NK-92 treated with Interleukin-12 subunit alpha and Interleukin-12 subunit beta, amount 100 ng/mL, for 24 hours (cell line): Measurements from ENCODE around the gene SLC22A23.

Experiments
- DNase-seq: peaks from one replicate; lab custom pipeline; 2025; lab: John Stamatoyannopoulos, UW

Gene SLC22A23

DNA sequence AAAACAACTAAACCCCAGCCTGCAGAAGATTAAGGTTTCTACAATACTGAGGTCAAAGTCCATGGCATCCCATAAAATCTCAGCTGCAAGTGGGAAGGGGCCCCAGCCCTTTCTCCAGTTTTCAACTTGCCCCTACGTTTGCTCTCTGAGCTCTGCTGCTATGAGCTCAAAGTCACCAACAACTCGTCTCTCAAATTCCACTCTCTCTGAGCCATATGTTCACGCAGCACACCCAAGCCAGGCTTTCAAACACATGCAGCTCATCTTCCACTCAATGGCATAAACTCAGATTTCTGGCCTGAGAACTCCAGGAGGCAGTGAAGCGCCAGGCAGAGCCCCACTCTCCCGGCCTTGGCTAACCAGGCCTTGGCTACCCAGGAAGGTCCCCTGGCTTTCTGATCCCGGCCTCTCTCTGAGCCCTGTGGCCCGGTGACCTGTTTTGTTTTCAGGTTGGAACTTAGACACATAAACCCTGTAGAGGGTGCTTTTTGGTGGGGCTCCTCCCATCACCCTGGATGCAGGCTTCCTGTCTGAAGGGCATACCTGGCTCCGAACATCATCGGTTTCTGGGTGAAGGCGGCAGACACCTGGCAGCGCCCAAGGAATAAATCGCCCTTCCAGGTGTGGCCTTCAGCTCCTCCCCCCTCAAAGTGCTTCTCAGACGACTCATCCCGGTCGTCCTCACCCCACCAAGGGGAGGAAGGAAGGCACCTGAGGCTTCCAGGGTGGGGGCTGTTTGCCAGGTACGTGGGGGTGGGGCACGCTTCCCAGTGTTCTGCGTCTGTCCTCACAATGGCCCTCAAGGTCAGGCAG is 12.4 kb downstream of the SLC22A23 start:
- no peak for DNase-seq

DNA sequence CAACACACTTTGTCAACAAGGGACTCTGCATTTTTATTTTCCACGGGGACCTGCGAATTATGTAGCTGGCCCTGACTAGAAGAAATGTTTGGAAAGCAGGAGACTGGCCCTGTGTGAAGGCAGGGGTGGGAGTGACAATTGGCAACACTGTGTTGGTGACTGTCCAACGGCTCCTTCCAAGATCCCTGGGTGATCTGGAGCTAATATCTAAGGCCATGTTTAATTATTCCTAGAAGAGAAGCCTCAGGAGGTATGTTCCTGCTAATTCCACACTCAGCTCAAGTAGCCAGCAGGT is 13.7 kb downstream of the SLC22A23 start:
- DNase-seq, result no peak

DNA sequence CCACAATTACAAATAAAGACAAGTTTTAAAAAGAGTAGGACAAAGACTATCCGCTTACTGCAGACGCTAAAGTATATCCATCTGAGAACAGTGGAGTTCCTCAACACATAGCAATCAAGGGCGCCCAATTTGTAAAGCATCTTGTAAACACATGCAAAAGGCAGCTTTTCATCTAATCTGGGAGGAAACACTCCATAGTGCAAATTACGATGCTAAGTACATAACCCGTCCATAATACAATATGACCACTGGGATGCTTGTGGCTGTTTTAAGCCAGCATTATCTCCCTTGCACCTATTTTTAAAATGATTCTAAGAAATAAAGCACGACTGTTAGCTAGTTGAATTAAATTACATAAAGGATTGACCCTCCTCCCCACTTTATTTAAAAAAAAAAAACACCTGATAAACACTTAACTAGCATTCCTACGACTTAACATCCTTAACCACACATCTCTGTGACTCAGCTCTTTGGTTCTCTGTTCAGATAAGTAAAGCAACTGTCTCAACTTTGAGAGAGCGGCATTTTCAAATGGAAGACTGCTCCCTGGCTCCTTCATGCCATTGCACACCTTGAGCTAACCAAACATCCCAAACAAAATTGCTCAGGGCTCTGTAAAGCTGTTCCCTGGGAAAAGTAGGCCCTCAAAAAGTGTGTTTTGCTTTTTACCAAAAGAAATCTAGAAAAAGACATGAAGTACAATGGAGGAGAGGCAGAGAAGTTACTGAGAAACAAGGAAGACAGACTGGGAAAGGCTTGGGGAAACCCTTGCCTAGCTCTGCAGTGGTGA is 14.2 kb downstream of the SLC22A23 start:
- DNase-seq, result no peak

DNA sequence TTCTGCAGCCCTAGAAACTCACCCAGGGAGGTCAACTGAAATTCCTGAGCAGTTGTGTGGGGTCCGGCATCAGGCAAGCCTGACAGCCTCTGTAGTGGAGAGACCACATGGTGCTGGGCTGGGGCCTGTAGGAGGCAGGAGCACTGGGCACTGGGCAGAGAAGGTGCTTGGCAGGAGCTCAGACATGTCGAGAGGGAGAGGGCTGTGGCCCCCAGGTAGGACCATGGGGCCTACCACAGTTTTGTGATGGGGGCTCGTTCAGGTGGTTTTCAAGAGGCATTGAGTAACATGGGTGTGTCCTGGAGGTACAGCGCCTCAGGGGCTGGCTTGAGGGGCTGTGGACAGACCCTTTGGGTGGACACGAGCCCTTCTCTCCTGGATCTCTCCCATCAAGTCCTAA is 15.9 kb downstream of the SLC22A23 start:
- DNase-seq, result no peak

DNA sequence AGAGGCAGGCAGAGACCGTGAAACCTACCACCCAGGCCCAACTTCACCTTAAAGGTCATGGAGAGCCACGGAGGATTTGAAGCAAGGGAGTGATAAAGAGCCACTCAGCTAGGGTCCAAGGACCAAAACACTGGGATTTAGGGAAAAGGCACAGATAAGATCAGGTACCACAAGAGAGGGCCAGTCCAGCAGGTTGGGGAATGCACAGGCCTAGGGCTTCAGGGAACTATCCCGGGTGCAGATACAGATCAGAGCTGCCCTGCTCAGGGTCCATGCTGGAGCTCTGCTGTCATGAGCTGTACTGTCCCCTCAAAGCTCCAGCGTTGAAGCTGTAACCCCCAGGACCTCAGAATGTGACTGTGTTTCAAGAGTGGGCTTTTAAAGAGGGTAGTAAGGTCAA is 16.9 kb downstream of the SLC22A23 start:
- DNase-seq, result no peak

DNA sequence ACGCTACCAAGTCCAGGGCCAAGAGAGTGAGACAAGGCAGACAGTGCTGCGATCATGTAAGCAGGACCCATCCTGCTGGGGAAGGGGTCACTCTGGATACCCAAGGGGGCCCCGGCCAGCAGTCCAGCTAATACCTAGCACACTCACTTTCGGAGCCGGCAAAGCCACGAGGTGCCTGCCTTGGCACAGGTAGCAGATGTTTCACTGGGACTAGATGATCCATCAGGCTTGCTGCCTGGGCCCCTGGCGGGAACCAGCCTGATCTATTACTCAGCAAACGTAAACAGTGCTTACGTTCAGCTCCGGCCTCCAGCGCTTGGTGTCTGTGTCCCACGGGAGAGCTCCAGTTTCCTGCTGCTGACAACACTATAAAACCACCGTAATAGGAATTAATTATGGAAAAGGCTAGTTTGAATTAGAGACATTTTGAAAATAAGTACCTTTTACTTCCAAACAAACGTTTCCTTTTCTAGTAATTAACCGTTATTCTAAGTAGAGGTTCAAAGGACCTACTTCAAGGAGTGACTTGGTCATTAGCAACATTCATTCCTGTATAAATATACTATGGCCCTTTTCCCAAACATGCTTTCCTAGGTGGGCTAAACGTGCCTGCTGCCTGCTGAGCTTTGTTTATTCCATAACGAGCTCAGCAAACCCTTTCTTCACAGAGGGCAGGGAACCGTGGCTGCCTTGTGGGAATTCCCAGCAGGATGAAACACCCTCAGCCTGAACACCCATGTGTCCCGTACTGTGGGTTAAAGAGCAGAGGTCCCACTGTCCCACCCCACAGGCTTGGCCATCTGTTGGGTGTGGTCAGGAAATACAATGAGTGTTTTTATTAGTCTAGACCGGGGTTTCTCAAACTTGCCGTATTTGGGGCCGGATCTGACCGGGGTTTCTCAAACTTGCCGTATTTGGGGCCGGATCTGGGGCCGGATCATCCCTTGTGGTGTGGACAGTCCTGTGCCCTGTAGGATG is 18.4 kb downstream of the SLC22A23 start:
- DNase-seq, result no peak

DNA sequence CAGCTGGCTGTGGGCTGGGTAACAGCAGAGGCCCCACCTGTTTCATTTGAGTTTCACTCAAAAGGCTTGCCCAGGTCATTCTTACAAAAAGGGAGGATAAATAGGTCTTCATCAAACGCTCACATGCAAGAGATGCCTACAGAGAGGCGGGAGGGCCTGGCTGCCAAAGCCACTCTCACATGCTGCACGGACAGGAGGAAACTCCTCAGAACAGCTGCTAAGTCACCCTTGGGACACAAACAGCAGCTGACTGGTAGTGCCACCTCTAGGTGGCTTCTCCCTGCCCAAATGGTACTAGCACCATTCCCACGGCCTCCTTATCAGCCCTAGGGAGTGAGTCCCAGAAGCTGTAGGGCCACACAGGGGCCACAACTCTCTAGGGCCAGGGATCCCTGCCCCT is 23.8 kb downstream of the SLC22A23 start:
- no peak for DNase-seq

DNA sequence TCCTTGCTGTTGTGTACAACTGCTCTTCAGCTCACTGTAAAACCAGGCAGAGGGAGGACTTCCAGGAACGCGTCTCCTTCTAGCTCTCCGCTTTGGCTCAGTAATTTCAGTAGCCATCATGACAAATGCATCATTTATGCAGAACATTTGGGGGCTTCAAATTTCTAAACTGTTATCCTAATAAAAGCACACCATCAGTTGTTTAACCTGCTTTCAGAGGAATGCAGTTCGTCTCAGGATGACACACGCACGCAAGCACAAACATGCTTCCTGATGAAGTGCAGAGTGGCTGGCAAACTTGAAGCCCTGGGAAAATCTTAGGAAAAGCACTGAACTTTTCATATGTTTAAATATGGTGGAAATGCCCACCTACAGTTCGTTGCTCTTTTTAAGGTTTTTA is 24.4 kb downstream of the SLC22A23 start:
- DNase-seq, result no peak

DNA sequence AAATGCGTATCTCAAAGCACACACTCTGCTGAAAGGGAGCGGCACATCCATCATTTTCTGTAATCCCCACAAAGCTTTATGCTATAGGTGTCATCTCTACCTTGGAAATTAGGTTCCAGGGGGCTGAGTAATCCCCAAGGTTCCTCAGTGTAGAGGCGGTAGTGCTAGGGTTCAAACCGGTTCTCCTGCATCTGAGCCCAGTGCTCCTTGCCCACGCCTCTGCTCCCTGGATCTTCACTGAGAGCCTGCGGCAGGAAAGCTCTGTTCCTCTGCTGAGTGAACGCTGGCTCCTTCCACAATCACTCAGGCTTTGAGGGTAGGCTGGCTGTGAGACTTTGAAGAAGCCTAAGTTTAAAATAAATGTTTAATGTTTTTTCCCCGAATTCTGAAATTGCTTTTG is 24.9 kb downstream of the SLC22A23 start:
- no peak for DNase-seq

DNA sequence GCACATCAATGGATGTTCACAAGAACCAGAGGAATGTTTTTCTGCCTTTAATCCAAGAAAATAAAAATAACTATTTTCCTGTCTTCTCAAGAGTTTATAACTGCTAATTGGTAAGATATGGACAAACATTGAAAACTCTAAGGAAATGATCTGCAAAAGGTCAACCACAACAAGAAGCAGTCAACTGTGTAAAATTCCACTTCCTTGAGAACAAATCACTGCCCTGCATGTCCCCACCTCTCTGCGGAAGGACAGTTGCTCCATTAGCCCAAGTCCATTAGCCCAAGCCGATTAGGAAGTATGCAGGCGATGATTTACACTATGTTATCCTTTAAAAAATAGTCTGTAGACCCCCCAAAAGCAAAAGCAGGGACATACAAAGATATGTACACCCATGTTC is 27.6 kb downstream of the SLC22A23 start:
- no peak for DNase-seq

DNA sequence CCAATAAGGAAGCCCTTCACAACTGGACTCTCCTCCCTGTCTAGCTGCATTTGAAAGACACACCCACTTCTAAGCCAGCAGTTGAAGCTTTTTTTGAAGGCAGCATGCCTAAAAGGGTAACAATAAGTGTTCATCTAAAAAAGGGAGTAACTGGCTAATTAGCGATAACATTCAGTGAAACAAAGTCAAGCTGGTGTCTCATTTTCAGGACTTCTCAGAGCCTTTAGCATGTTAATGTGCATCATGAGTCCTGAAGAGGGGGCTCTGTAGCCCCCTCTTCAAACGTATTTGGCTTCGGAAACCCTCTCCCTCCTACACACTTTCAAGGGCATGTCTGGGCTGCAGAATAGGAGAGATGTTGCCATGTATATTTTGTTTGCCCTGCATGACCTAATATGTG is 28.1 kb downstream of the SLC22A23 start:
- no peak for DNase-seq

DNA sequence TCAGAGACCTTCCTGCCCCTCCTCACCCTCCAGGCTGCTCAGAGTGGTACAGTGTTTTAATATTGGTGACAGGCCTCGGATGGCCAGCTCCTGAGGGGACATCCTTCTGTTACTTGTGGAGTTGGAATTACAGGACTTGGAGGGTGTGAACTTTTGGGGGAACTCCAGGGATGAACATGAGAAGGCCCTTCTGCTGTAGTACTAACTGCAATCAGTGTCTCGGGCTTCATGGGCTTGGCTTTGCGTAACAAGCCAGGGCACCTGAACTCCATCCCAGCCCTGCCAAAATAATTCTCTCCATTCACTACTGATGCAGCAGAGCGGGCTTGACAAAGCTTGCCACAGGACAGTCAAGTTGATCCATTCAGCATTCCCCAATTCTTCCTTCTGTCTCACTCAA is 28.6 kb downstream of the SLC22A23 start:
- DNase-seq, result no peak

DNA sequence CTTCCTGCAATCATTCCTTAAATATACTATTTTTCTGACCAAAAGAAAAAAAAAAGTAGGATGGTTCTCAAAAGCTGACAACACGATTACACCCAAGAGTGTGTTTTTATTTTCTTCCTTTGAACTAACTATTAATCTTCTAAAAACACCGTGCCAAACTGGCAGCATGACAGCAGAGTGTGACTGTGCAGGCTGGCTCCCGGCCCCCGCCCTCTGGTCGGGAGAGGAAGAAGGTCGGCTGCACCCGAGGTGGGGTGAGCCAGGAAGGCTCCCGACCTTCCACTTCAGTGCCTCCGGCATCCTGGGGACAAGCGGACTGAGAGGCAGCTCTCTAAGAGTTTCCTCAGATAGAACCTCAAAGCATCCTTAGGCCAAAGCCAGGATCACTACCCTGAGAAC is 29.2 kb downstream of the SLC22A23 start:
- no peak for DNase-seq

DNA sequence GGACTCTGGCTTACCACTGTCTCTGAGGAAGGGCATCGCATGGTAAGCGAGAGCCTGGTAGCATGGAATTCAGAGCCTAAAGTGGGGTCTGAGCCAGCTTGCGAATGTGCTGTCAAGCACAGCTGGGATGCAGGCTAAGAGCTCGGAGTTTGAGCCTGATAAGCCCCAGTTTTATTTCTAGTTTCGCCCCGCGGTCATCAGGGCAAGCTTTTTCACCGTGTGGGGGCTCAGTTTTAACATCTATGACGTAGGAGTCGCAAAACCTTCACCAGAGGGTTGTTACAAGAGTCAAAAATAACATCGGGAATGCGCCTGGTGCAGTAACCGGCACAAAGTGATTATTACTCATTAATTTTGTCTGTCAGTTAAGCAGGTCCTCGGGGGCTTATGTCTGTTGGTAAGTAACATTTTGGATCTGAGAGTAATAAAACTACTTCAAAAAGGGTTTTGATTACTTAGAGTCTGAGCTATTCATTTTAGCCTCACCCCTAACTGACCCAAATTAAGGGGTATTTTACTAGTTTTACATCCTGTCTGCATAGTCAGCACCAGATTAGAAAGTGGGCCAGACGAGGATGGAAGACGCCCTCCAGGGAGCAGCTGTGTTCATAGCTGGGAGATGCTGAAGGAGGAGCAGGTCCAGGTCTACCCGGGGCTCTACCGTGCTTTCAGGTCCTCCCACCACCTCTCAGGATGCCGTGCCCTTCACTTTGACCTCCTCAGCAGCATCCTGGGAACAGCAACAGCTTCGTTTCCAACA is 29.7 kb downstream of the SLC22A23 start:
- no peak for DNase-seq

DNA sequence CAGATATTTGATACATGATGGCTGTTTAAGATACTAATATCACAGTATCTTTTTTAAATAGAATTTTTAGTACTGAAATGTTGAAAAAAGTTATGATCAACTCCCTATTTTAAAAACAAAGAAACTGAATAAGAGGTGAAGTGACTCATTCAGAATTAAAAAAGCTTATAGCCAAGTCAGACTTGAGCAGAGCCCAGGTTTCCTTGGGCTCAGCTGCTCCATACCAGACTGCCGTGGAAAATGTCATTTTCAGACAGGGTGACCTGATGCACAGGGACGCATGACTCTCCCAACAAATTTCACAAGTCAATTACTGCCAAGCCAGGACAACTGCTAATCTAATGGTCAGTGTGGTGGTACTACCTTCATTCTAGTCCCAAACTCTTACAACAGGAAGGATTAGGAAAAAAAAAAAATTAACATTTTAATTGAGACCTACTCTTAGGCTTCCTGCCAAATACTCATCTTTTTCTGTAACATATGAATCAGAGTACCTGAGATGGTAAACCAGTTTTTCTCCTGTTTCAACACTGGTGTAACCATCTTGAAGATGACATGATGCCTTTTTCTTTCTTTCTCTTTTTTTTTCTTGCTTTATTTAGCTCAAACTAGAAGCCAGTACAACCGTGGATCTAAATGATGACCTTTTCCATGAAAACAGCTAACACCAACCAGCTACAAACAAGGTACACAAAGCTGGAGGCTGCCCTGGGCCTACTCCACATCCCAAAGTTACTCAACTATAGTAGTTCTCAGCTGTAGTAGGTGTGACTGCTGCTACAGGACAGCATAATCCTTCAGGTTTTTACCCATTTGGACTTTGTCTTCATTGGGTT is 30.5 kb downstream of the SLC22A23 start:
- no peak for DNase-seq

DNA sequence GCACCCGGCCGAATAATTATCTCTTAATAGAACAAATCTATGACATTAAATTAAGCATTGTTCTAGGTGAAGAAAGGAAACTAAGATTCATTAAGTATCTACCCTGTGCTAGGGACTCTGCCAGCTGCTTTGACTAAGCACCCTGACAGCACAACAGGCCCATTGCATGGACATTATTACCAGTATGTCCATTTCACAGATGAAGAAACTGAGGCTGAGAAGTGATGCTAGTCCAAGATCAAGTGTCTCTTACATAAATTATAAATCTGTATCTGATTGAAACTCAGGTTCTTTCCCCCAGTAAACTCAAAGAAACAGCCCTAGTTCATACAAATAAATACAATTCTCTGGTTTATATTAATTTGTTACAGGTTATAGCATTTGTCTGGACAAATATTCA is 31.3 kb downstream of the SLC22A23 start:
- DNase-seq, result no peak

DNA sequence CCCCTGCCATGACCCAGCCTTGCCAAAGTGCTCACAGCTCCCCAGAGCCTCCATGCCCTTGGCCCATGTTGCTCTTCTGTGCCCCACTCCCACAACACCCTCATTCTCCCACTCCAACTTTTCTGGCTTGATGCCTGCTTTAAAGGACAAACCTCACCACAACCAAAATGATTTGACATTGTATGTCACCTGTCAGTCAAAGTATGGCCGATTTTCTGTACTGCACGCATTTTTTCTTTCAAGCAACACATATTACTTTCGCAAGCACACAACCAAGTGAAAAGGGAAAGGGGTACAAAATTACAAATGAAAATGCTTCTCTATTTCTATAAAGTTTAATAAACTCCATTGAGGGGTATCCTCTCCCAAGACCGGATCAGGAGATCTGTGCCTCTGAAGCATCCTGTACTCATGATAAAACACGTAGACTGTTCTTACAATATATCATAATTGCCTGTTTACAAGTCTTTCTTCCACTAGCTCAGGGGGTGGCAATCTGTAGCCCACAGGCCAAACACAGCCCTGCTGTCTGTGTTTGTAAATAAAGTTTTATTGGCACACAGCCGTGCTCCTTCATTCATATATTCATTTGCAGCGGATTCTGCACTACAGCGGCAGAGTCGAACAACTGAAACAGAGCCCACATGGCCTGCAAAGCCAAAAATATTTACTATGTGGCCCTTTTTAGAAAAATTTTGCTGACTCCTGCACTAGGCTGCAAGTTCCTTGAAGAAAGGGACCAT is 32.5 kb downstream of the SLC22A23 start:
- DNase-seq, result no peak

DNA sequence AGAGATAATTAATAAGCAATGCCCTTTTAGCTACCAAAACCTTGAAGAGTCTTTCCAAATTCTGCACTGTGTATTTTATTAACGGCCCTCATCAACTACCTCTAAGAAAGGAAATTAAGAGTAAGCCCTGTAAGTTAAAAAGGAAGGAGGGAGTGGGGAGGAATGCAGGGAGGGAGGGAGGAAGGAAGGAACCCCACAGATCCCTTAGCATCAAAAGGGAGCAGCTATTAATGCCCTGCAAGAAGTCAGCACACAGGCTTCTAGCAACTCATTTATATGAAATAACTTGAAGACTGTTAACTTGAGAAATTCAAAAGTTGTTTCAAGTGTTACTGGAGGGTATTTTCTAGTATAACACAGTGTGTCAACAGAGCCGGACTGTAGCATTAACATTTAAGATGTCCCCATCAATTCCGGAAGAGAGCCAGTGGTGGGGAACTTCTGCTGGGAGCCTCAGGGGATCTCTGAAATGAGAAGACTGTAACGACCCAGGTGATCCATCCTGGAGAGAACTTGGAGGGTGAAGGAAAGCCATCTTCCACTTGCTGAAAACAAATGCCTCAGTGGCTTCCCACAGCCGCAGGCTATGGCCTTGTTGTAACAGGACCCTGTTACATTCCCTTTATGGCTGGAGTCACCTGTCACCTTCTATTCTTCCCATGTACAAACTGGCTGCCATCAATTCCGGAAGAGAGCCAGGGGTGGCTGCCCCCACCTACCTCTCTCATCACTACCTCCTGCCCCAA is 33.2 kb downstream of the SLC22A23 start:
- DNase-seq, result no peak

DNA sequence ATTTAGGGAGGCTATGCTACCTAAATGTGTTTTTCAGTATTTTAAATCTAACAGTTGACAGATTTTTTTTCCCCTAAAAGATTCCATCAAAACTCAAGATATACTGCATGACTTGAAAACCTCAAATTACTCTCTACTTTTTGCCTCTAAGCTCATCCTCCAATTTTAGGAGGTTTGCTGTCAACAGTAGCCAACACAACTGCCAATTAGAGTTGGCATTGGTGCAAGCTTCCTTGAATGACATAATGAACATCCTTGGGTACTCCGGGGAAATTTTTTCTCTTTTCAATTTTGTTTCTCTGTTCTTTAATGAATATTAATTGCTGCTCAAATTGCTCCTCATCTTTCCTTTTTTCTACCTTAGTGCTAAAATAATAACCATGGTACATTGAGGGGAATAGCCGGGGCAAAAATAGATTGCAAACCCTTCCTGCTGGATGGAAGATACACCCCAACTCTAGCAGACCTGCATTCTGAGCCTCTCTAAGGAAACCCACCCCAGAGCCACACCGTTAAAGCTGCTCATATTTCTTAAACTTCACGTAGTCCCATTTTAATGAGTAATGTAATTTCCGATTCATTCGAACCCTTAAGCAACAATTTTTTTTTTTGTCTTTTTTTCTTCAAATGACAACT is 34.3 kb downstream of the SLC22A23 start:
- no peak for DNase-seq
